Esophagus squamous epithelium (tissue), 5 donors: ENCODE measurements around the gene BTBD18. TPM values are rescaled to one million over a fixed set of nuclear protein-coding genes. Genes with fewer than 3 reads are reported as not detected.

Experiments
- DNase-seq: peaks from one replicate; lab custom pipeline; 2025; lab: John Stamatoyannopoulos, UW
- H3K27ac ChIP-seq, 4 donors: fragments of 200-600 bp; sonication (generic); one replicate each; pipeline ENCODE4 v1.5.1; 2016 to 2019; ENCODE audit warnings: mild to moderate bottlenecking in 1 of 4
- H3K27me3 ChIP-seq, 4 donors: fragments of 200-600 bp; sonication (generic); 1 replicate in 3 of 4; 2 replicates in 1 of 4; pipeline versions ENCODE4 v1.5.1 to v1.6.0; 2017 to 2021; ENCODE audit warnings: antibody characterized with exemption in 1 of 4
- H3K36me3 ChIP-seq, 3 donors: fragments of 200-600 bp; sonication (generic); one replicate each; pipeline ENCODE4 v1.5.1; 2016 to 2019
- H3K4me1 ChIP-seq, 3 donors: fragments of 200-600 bp; sonication (generic); one replicate each; pipeline ENCODE4 v1.5.1; 2017 to 2019
- H3K4me3 ChIP-seq, 4 donors: fragments of 200-600 bp; sonication (generic); 1 replicate in 3 of 4; 2 replicates in 1 of 4; pipeline ENCODE4 v1.5.1; 2016 to 2019; ENCODE audit warnings: mild to moderate bottlenecking in 2 of 4, moderate library complexity in 1 of 4
- H3K9me3 ChIP-seq, 3 donors: fragments of 200-600 bp; sonication (generic); one replicate each; pipeline ENCODE4 v1.5.1; 2016 to 2019
- CTCF ChIP-seq, 6 experiments: fragments of 450-650 bp in 4 of 6; fragments of 200-600 bp in 2 of 6; sonication (generic) in 2 of 6; IDR thresholded peaks; one replicate each; pipeline ENCODE4 v1.5.1; 2016 to 2019; ENCODE audit warnings: antibody characterized with exemption in 6 of 6, mild to moderate bottlenecking in 4 of 6, moderate library complexity in 4 of 6
- POLR2A ChIP-seq, 4 donors: fragments of 450-650 bp; IDR thresholded peaks; one replicate each; pipeline ENCODE4 v1.6.1; 2017; ENCODE audit warnings: antibody characterized with exemption in 4 of 4, mild to moderate bottlenecking in 4 of 4, moderate library complexity in 3 of 4
- WGBS, 2 donors: methylation state at CpG; one replicate each; pipeline ENCODE4 v1.1.5; 2018; 5-methylcytosine and 5-hydroxymethylcytosine counted together
- intact Hi-C: fragments of 100-400 bp; cut with DNase I; formaldehyde crosslinking; loops from one replicate; pipeline ENCODE4 v1.15.0; 2022
- total RNA-seq, 4 donors: library from RNA; depleted of rRNA; stranded (reverse); fragments of >200 nt; gene quantifications; one replicate each; pipeline ENCODE4 v1.1.0, GENCODE V29; 2016
- donor health status: DM: yes; HTN: yes; CAD: no.

BTBD18 gene
- total RNA-seq, 4 donors from 2014 or later = not detected

DNA sequence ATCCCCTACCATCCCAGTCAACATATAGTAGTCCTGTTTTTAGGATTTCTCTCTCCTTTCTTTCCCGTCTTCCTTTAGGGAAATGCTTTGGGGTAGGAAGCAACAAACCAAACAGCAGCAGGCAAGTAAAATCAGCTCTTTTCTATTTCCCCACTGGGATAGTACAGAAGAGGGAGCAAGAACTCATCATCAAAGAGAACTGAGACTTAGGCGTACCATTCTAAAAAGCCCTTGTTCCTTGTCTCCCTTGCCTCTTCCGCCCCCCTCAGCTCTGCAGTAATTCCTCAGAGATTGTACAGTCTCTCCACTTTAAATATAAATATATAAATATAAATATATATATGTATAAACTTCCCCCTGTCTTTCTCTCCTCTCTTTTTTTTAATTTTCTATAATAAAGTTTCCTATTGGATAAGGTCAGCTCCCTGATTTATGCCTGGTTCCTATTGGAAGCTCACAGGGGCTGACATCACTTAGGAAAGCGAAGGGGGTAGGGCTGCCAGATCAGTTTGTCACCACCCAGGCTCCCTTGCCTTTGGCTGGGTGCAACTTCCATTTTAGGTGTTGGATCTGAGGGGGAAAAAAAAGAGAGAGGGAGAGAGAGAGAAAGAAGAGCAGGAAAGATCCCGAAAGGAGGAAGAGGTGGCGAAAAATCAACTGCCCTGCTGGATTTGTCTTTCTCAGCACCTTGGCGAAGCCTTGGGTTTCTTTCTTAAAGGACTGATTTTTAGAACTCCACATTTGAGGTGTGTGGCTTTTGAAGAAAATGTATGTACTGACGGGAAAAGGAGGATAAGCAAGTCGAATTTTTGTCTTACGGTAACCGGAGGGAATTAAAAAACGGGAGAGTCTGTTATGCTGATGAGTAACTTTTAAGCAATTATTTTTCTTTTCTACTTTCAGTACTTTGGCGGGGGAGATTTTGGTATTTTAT, 9.9 kb upstream of the BTBD18 start, which contains the start of gene CTNND1:
CTNND1 (plus strand) TSS at position 502 of the 934 bp plus-strand sequence. CDS start 29,677 bp downstream, outside the sequence.
- Histone ChIP-seq H3K4me1 (peaks cover 10 to 40% (median 11%) of the 10 kb centered on the region in 3 donors), H3K36me3 (no peaks in the 10 kb centered on the region), H3K9me3 (no peaks in the 10 kb centered on the region), H3K27me3 (no peaks in the 10 kb centered on the region), H3K27ac (peak within 1 kb of the TSS; percentile 87 to 99 (median 94)), H3K4me3 (peak within 1 kb of the TSS; percentile 39 to 80 (median 66))
- intact Hi-C loops = no loop called here
- 12 to 13% methylated on average over 13 of the region's 13 CpGs for WGBS, 2 donors
- peak in 3 of 4 donors; percentile 71 to 82 (median 77) for TF ChIP-seq POLR2A (IDR thresholded peaks at IDR 0.05)
- TF ChIP-seq CTCF (IDR thresholded peaks at IDR 0.05) = no peak
- DNase-seq = no peak

DNA sequence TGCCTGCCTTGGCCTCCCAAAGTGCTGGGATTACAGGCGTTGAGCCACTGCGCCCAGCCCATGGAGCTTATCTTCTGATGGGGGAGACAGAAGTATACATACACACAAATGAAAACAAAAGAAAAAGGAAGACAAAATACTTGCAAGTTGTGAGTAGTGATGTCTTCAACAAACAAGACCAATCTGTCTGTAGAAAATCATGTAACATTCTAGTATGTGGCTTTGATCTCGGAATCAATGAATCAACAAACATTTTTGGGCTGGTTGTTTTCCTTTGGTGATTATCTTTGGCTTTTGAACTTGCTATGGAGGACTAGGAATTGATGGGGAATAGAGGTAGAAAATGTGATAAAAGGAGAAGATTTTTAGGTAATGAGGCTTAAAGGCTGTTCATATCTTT, 6.6 kb upstream of the BTBD18 start:
- no peak for TF ChIP-seq POLR2A (IDR thresholded peaks at IDR 0.05)
- DNase-seq = no peak
- Histone ChIP-seq H3K27ac (no peak overlapping the region), H3K4me1 (peaks cover 0 to 13% (median 0%) of the 10 kb centered on the region in 3 donors), H3K9me3 (no peaks in the 10 kb centered on the region), H3K27me3 (no peaks in the 10 kb centered on the region), H3K36me3 (no peaks in the 10 kb centered on the region), H3K4me3 (no peak overlapping the region)
- intact Hi-C loops = loop anchor here (5.0 to 10.0 kb wide), 2 partner anchors 39 to 527 kb away; no protein-coding TSS in a partner anchor
- WGBS, 2 donors = 88 to 100% methylated on average over 2 to 3 of the region's 3 CpGs

DNA sequence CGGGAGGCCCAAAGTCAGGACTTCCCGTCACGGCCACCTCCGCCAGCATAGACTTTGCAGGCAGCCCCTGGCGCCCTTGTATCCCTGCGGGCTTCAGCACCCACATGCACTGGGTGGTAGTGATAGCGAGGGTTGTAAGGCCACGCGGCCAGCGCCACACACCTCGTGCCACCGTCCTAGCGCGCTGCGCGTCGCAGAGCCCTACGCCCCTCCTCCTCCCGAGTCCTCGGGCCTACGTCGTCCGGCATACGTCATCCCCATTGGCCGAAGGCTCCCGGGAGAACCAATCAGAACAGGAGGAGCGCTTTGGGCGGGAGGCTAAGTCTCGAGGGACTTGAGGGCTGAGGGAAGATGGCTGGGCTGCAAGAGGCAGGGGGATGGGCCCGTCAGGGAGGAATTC, 1.3 kb upstream of the BTBD18 start:
- Histone ChIP-seq H3K27ac (no peak overlapping the region), H3K36me3 (no peaks in the 10 kb centered on the region), H3K9me3 (no peaks in the 10 kb centered on the region), H3K4me1 (peaks cover 0 to 16% (median 0%) of the 10 kb centered on the region in 3 donors), H3K4me3 (no peak overlapping the region), H3K27me3 (no peaks in the 10 kb centered on the region)
- no peak for TF ChIP-seq POLR2A (IDR thresholded peaks at IDR 0.05)
- TF ChIP-seq CTCF (IDR thresholded peaks at IDR 0.05) = no peak
- no peak for DNase-seq
- 91 to 94% methylated on average over 6 to 18 of the region's 30 CpGs for WGBS, 2 donors
- intact Hi-C loops = loop anchor here (10.0 kb wide), 1 partner anchor 532 kb away; no protein-coding TSS in a partner anchor

GRCh38 chr11:57751176-57751575, 443 bp downstream of the BTBD18 start:
- H3K9me3 ChIP-seq = no peaks in the 10 kb centered on the region
- no peaks in the 10 kb centered on the region for H3K27me3 ChIP-seq
- TF ChIP-seq POLR2A (IDR thresholded peaks at IDR 0.05) = no peak
- no peak for TF ChIP-seq CTCF (IDR thresholded peaks at IDR 0.05)
- H3K4me1 ChIP-seq = peaks cover 0 to 10% (median 0%) of the 10 kb centered on the region in 3 donors
- DNase-seq = no peak
- peaks cover 0 to 10% (median 0%) of the 10 kb centered on the region in 3 donors for H3K36me3 ChIP-seq
- intact Hi-C loops = loop anchor here (10.0 kb wide), 1 partner anchor 534 kb away; no protein-coding TSS in a partner anchor
- H3K4me3 ChIP-seq = no peak overlapping the region
- H3K27ac ChIP-seq = peak overlapping the region in 1 of 4 donors; percentile 11

GRCh38 chr11:57746920-57747319, 4.7 kb downstream of the BTBD18 start:
- no peak for TF ChIP-seq POLR2A (IDR thresholded peaks at IDR 0.05)
- TF ChIP-seq CTCF (IDR thresholded peaks at IDR 0.05) = no peak
- peaks cover 7 to 44% (median 16%) of the 10 kb centered on the region in 3 donors for H3K36me3 ChIP-seq
- intact Hi-C loops = no loop called here

More at GRCh38 chr11:57746920-57747319, 4.7 kb downstream of the BTBD18 start:
- 92 to 93% methylated on average over 1 of the region's 1 CpG for WGBS, 2 donors
- Histone ChIP-seq H3K27ac (no peak overlapping the region), H3K9me3 (no peaks in the 10 kb centered on the region), H3K4me1 (peaks cover 8 to 23% (median 10%) of the 10 kb centered on the region in 3 donors), H3K4me3 (no peak overlapping the region), H3K27me3 (no peaks in the 10 kb centered on the region)
- no peak for DNase-seq
